ENCODE measurements around the gene PSME3.
"Not testable (repeated sequence)": the region's sequence is repeated elsewhere in the genome, so short reads cannot be mapped to it uniquely, and the experiment has no call there.

Gene PSME3

DNA sequence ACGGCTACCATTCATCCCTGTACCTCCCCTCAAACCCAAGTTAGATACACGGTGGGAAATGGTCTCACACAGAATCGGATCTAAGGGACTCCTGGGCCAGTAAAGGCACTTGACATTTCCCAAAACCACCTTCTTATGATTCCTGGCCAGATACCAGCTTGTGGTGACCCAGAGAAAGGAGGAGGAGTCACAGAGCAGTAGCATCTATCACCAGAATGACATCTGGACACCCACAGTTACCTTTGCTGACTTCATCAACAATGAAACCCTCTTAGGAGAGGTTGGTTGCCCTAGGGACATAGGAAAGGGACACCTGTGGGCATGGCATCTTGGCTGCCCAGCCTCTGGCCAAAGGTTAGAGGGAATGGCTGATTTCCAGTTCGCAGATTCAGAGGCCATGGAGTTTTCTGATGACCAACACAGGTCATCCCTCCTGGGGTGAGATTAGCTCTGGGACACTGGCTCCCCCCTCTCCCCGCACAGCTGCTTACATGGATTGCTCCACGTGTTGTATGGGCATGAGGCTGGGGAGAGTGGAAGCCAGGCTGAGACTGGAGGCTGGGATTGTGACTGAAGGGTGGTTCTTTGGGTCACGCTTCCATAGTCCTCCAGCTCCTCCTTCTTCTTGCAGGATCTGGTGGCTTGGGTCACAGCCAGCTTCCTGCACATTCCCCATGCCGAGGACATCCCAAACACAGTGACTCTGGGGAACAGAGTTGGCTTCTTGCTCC lies 16.4 kb downstream of the PSME3 start:
- no peak overlapping the region for H3K27ac ChIP-seq (ENCODE audit: low read length)
- no peaks in the 10 kb centered on the region for H3K9me3 ChIP-seq (ENCODE audit: insufficient read depth, low read length, severe bottlenecking)
- H2AFZ ChIP-seq (ENCODE audit: low read depth, low read length), result no peak overlapping the region
- H3K27me3 ChIP-seq (ENCODE audit: insufficient read depth, low read length, poor library complexity), result no peaks in the 10 kb centered on the region
- DNase-seq, result no peak
- no peaks in the 10 kb centered on the region for H3K79me2 ChIP-seq (ENCODE audit: insufficient read depth, low read length)
- H3K4me3 ChIP-seq (ENCODE audit: low read depth in 1 of 2, low read length in 2 of 2), result no peak overlapping the region
- H4K20me1 ChIP-seq (ENCODE audit: insufficient read depth, low read length), result peaks cover 7% of the 10 kb centered on the region
- ATAC-seq (ENCODE audit: insufficient read depth, low read depth), result no peak
- no peaks in the 10 kb centered on the region for H3K4me1 ChIP-seq (ENCODE audit: insufficient read depth, low read length)
- no peak overlapping the region for H3K4me2 ChIP-seq (ENCODE audit: insufficient read depth, low read length)
- no peak overlapping the region for H3K9ac ChIP-seq (ENCODE audit: low read depth, low read length)
- no peak for TF ChIP-seq EZH2 (IDR thresholded peaks at IDR 0.05; ENCODE audit: borderline replicate concordance, low read depth, low read length, severe bottlenecking)
- TF ChIP-seq, protein P1, sequence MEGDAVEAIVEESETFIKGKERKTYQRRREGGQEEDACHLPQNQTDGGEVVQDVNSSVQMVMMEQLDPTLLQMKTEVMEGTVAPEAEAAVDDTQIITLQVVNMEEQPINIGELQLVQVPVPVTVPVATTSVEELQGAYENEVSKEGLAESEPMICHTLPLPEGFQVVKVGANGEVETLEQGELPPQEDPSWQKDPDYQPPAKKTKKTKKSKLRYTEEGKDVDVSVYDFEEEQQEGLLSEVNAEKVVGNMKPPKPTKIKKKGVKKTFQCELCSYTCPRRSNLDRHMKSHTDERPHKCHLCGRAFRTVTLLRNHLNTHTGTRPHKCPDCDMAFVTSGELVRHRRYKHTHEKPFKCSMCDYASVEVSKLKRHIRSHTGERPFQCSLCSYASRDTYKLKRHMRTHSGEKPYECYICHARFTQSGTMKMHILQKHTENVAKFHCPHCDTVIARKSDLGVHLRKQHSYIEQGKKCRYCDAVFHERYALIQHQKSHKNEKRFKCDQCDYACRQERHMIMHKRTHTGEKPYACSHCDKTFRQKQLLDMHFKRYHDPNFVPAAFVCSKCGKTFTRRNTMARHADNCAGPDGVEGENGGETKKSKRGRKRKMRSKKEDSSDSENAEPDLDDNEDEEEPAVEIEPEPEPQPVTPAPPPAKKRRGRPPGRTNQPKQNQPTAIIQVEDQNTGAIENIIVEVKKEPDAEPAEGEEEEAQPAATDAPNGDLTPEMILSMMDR (IDR thresholded peaks at IDR 0.05; ENCODE audit: borderline replicate concordance, extremely low read depth, low read length, poor library complexity, severe bottlenecking), result no peak
- H3K36me3 ChIP-seq (ENCODE audit: insufficient read depth, low read length), result peaks cover 11% of the 10 kb centered on the region

DNA sequence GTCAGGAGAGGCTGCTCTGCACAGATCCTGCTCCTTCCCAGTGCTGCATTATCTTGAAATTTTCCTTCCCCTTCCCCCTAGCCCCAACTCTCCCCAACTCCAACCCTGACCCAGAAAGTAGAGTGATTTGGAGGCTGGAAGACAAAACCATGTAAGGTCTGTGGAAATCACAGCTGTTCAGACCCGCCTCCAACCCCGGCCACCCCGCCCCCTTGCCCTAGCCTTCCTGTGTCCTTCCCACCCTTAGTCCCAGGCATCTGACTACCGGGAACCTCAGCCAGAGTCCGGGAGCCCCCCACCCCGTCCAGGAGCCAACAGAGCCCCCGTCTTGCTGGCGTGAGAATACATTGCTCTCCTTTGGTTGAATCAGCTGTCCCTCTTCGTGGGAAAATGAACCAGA lies 17.8 kb downstream of the PSME3 start, which contains the start of gene AOC3:
TSS of gene AOC3 (plus strand) at position 246 of the 400 bp plus-strand sequence. CDS start at position 391, 145 bp downstream.
- Histone ChIP-seq H3K79me2 (ENCODE audit: insufficient read depth, low read length) (no peaks in the 10 kb centered on the region), H3K36me3 (ENCODE audit: insufficient read depth, low read length) (no peaks in the 10 kb centered on the region), H3K27ac (ENCODE audit: low read length) (no peak within 1 kb of the TSS), H2AFZ (ENCODE audit: low read depth, low read length) (no peak within 1 kb of the TSS), H3K4me1 (ENCODE audit: insufficient read depth, low read length) (no peaks in the 10 kb centered on the region), H3K4me2 (ENCODE audit: insufficient read depth, low read length) (no peak within 1 kb of the TSS), H3K4me3 (ENCODE audit: low read depth in 1 of 2, low read length in 2 of 2) (no peak within 1 kb of the TSS), H4K20me1 (ENCODE audit: insufficient read depth, low read length) (peaks cover 7% of the 10 kb centered on the region; the same call in 1 of the 2 replicates), H3K9ac (ENCODE audit: low read depth, low read length) (no peak within 1 kb of the TSS), H3K9me3 (ENCODE audit: insufficient read depth, low read length, severe bottlenecking) (no peaks in the 10 kb centered on the region), H3K27me3 (ENCODE audit: insufficient read depth, low read length, poor library complexity) (no peaks in the 10 kb centered on the region)
- no peak for TF ChIP-seq EZH2 (IDR thresholded peaks at IDR 0.05; ENCODE audit: borderline replicate concordance, low read depth, low read length, severe bottlenecking)
- TF ChIP-seq, protein P1 (IDR thresholded peaks at IDR 0.05; ENCODE audit: borderline replicate concordance, extremely low read depth, low read length, poor library complexity, severe bottlenecking), result no peak
- DNase-seq (no peak), ATAC-seq (ENCODE audit: insufficient read depth, low read depth) (no peak)

DNA sequence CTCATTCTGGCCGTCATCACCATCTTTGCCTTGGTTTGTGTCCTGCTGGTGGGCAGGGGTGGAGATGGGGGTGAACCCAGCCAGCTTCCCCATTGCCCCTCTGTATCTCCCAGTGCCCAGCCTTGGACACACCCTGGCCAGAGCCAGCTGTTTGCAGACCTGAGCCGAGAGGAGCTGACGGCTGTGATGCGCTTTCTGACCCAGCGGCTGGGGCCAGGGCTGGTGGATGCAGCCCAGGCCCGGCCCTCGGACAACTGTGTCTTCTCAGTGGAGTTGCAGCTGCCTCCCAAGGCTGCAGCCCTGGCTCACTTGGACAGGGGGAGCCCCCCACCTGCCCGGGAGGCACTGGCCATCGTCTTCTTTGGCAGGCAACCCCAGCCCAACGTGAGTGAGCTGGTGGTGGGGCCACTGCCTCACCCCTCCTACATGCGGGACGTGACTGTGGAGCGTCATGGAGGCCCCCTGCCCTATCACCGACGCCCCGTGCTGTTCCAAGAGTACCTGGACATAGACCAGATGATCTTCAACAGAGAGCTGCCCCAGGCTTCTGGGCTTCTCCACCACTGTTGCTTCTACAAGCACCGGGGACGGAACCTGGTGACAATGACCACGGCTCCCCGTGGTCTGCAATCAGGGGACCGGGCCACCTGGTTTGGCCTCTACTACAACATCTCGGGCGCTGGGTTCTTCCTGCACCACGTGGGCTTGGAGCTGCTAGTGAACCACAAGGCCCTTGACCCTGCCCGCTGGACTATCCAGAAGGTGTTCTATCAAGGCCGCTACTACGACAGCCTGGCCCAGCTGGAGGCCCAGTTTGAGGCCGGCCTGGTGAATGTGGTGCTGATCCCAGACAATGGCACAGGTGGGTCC lies 18.4 kb downstream of the PSME3 start:
- not testable (repeated sequence) for H3K4me2 ChIP-seq (ENCODE audit: insufficient read depth, low read length); ATAC-seq (ENCODE audit: insufficient read depth, low read depth); H3K4me3 ChIP-seq (ENCODE audit: low read depth in 1 of 2, low read length in 2 of 2); H3K27ac ChIP-seq (ENCODE audit: low read length); DNase-seq; H2AFZ ChIP-seq (ENCODE audit: low read depth, low read length); H3K9ac ChIP-seq (ENCODE audit: low read depth, low read length); H3K79me2 ChIP-seq (ENCODE audit: insufficient read depth, low read length); H3K9me3 ChIP-seq (ENCODE audit: insufficient read depth, low read length, severe bottlenecking); H3K27me3 ChIP-seq (ENCODE audit: insufficient read depth, low read length, poor library complexity); H3K4me1 ChIP-seq (ENCODE audit: insufficient read depth, low read length); H3K36me3 ChIP-seq (ENCODE audit: insufficient read depth, low read length); H4K20me1 ChIP-seq (ENCODE audit: insufficient read depth, low read length)

- Histone ChIP-seq H3K4me1 (ENCODE audit: insufficient read depth, low read length) (no peaks in the 10 kb centered on the region), H3K9me3 (ENCODE audit: insufficient read depth, low read length, severe bottlenecking) (no peaks in the 10 kb centered on the region), H3K9ac (ENCODE audit: low read depth, low read length) (no peak overlapping the region), H3K79me2 (ENCODE audit: insufficient read depth, low read length) (no peaks in the 10 kb centered on the region), H3K4me3 (ENCODE audit: low read depth in 1 of 2, low read length in 2 of 2) (no peak overlapping the region), H4K20me1 (ENCODE audit: insufficient read depth, low read length) (no peaks in the 10 kb centered on the region; the same call in 1 of the 2 replicates), H2AFZ (ENCODE audit: low read depth, low read length) (no peak overlapping the region), H3K27ac (ENCODE audit: low read length) (no peak overlapping the region), H3K27me3 (ENCODE audit: insufficient read depth, low read length, poor library complexity) (peaks cover 8% of the 10 kb centered on the region), H3K36me3 (ENCODE audit: insufficient read depth, low read length) (no peaks in the 10 kb centered on the region), H3K4me2 (ENCODE audit: insufficient read depth, low read length) (no peak overlapping the region)
- TF ChIP-seq, protein P1 (IDR thresholded peaks at IDR 0.05; ENCODE audit: borderline replicate concordance, extremely low read depth, low read length, poor library complexity, severe bottlenecking), result no peak
- TF ChIP-seq EZH2 (IDR thresholded peaks at IDR 0.05; ENCODE audit: borderline replicate concordance, low read depth, low read length, severe bottlenecking), result no peak
- no peak for DNase-seq
- no peak for ATAC-seq (ENCODE audit: insufficient read depth, low read depth)
These were observed 19.2 kb downstream of the PSME3 start for GRCh38 chr17:42852351-42852750.

All from DND-41 (cell line).